Coronary artery (tissue), 2 donors: ENCODE results near the gene TEKT3.

Experiments
- DNase-seq: peaks from one replicate; pipeline ENCODE4 v3.0.0-alpha.2; 2017; ENCODE audit warnings: low spot score
- H3K27ac ChIP-seq, 2 donors: fragments of 200-600 bp; sonication (generic); one replicate each; pipeline ENCODE4 v1.5.1; 2016 to 2019
- H3K4me3 ChIP-seq: fragments of 200-600 bp; sonication (generic); 2 replicates; pipeline ENCODE4 v1.5.1; 2016; ENCODE audit warnings: mild to moderate bottlenecking, moderate library complexity
- CTCF ChIP-seq: fragments of 200-600 bp; sonication (generic); IDR thresholded peaks from one replicate; pipeline ENCODE4 v1.5.1; 2019; ENCODE audit warnings: antibody characterized with exemption

Gene TEKT3

GRCh38 chr17:15270628-15271381, 70.6 kb downstream of the TEKT3 start:
- Histone ChIP-seq H3K4me3 (no peak overlapping the region), H3K27ac (no peak overlapping the region)
- TF ChIP-seq CTCF = no peak
- DNase-seq = no peak

GRCh38 chr17:15269780-15270089, 71.7 kb downstream of the TEKT3 start:
- Histone ChIP-seq H3K27ac (peak overlapping the region in 1 of 2 donors; percentile 51), H3K4me3 (no peak overlapping the region)
- TF ChIP-seq CTCF = no peak
- no peak for DNase-seq

- no peak for TF ChIP-seq CTCF
- Histone ChIP-seq H3K4me3 (no peak overlapping the region), H3K27ac (peak overlapping the region in 1 of 2 donors; percentile 51)
- DNase-seq = no peak
Observed at GRCh38 chr17:15269087-15269779, 72.2 kb downstream of the TEKT3 start.

- H3K4me3 ChIP-seq = no peak overlapping the region
- peak overlapping the region in 1 of 2 donors; percentile 16 for H3K27ac ChIP-seq
- TF ChIP-seq CTCF = no peak
- DNase-seq = no peak
Observed at GRCh38 chr17:15268461-15268860, 72.9 kb downstream of the TEKT3 start.

- DNase-seq = no peak
- no peak for TF ChIP-seq CTCF
Observed at GRCh38 chr17:15267996-15268395, 73.4 kb downstream of the TEKT3 start.

GRCh38 chr17:15266325-15267125, 74.9 kb downstream of the TEKT3 start:
- no peak for TF ChIP-seq CTCF
- no peak for DNase-seq
- Histone ChIP-seq H3K27ac (no peak overlapping the region), H3K4me3 (no peak overlapping the region)

More at GRCh38 chr17:15267996-15268395, 73.4 kb downstream of the TEKT3 start:
- Histone ChIP-seq H3K27ac (peak overlapping the region in 1 of 2 donors; percentile 16), H3K4me3 (no peak overlapping the region)
